MM.1S (cell line): ENCODE results near the gene RAB20.

Experiments
- CTCF ChIP-seq: fragments of 300-600 bp; sonication (generic); IDR thresholded peaks from 2 replicates; pipeline ENCODE4 v1.5.1; 2016; ENCODE audit warnings: antibody characterized with exemption, low read length, mixed read lengths
- EZH2 ChIP-seq: fragments of 300-600 bp; sonication (generic); optimal IDR thresholded peaks from 2 replicates; pipeline ENCODE3; 2017; ENCODE audit warnings: low read depth, mild to moderate bottlenecking, antibody characterized with exemption, low read length, mixed read lengths

- TF ChIP-seq CTCF (no peak), EZH2 (no peak)
These were observed 1.5 kb downstream of the RAB20 start for GRCh38 chr13:110559986-110560385.
